ENCODE results near the gene CCDC158.

GRCh38 chr4:76316131-76316530, 104.8 kb downstream of the CCDC158 start:
- TF ChIP-seq, protein P1, sequence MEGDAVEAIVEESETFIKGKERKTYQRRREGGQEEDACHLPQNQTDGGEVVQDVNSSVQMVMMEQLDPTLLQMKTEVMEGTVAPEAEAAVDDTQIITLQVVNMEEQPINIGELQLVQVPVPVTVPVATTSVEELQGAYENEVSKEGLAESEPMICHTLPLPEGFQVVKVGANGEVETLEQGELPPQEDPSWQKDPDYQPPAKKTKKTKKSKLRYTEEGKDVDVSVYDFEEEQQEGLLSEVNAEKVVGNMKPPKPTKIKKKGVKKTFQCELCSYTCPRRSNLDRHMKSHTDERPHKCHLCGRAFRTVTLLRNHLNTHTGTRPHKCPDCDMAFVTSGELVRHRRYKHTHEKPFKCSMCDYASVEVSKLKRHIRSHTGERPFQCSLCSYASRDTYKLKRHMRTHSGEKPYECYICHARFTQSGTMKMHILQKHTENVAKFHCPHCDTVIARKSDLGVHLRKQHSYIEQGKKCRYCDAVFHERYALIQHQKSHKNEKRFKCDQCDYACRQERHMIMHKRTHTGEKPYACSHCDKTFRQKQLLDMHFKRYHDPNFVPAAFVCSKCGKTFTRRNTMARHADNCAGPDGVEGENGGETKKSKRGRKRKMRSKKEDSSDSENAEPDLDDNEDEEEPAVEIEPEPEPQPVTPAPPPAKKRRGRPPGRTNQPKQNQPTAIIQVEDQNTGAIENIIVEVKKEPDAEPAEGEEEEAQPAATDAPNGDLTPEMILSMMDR (conservative IDR thresholded peaks at IDR 0.05; ENCODE audit: low read depth in 2 of 2): no peak
- TF ChIP-seq EZH2phosphoT487 (IDR thresholded peaks at IDR 0.05; ENCODE audit: unreplicated experiment) (no peak), EZH2 (IDR thresholded peaks at IDR 0.05; ENCODE audit: low read depth, unreplicated experiment) (no peak), CREB1 (CRISPR knock-in tag; IDR thresholded peaks at IDR 0.05; ENCODE audit: low read depth) (no peak), ZNF331 (CRISPR knock-in tag; IDR thresholded peaks at IDR 0.05; ENCODE audit: low read depth) (no peak)
